Kidney (tissue), 14 donors: ENCODE measurements around the gene TRAF3. TPM values are rescaled to one million over a fixed set of nuclear protein-coding genes. Genes with fewer than 3 reads are reported as not detected.

Experiments
- DNase-seq, 5 donors: peaks; one replicate each; pipeline ENCODE4 v3.0.0-alpha.2; 2013 to 2020
- FAIRE-seq: peaks from 2 replicates; lab custom pipeline; 2012; peaks lifted over from hg19 to GRCh38; lab: Jason Lieb, UNC
- H3K27ac ChIP-seq, 2 donors: one replicate each; pipeline ENCODE4 v1.7.0; 2013; ENCODE audit warnings: low read depth in 2 of 2, low read length in 2 of 2, inconsistent platforms in 1 of 2
- H3K27me3 ChIP-seq: one replicate; pipeline ENCODE4 v1.7.1; 2013; ENCODE audit warnings: low read length, inconsistent platforms; ENCODE audit not compliant: control insufficient read depth, insufficient read depth
- H3K36me3 ChIP-seq, 3 donors: one replicate each; pipeline versions ENCODE4 v1.7.0 to v1.7.1; 2013; ENCODE audit warnings: low read length in 3 of 3, control low read depth in 1 of 3, inconsistent platforms in 1 of 3; ENCODE audit not compliant: insufficient read depth in 3 of 3, control insufficient read depth in 2 of 3
- H3K4me1 ChIP-seq, 3 donors: one replicate each; pipeline versions ENCODE4 v1.7.0 to v1.7.1; 2013; ENCODE audit warnings: low read length in 3 of 3, inconsistent platforms in 1 of 3, low read depth in 1 of 3; ENCODE audit not compliant: control insufficient read depth in 2 of 3, insufficient read depth in 2 of 3
- H3K4me3 ChIP-seq, 3 donors: one replicate each; pipeline versions ENCODE4 v1.7.0 to v1.8.1; 2013; ENCODE audit warnings: low read length in 3 of 3, control low read depth in 1 of 3, inconsistent platforms in 1 of 3
- H3K9ac ChIP-seq, 3 donors: one replicate each; pipeline versions ENCODE4 v1.7.0 to v1.7.1; 2013; ENCODE audit warnings: low read length in 3 of 3, control low read depth in 1 of 3, inconsistent platforms in 1 of 3
- H3K9me3 ChIP-seq, 3 donors: one replicate each; pipeline versions ENCODE4 v1.7.0 to v1.7.1; 2013; ENCODE audit warnings: low read length in 3 of 3, control low read depth in 1 of 3, inconsistent platforms in 1 of 3; ENCODE audit not compliant: control insufficient read depth in 2 of 3, insufficient read depth in 1 of 3
- intact Hi-C: fragments of 100-400 bp; cut with DNase I; formaldehyde crosslinking; loops from one replicate; pipeline ENCODE4 v1.11.1; 2022
- polyA plus RNA-seq: library from polyadenylated mRNA; stranded (reverse); fragments of 350-450 nt; fragmentation: Illumina TruSeq; extraction: RNeasy Lipid Tissue Mini Kit (QIAGEN cat#74804); gene quantifications from one replicate; pipeline ENCODE4 v1.2.3, GENCODE V29; 2014; ENCODE audit warnings: low read depth, low replicate concordance; ENCODE audit not compliant: insufficient read depth
- total RNA-seq: library from RNA; stranded (reverse); fragmentation: NEBNext Ultra II Directional; extraction: Animal tissue kit (Norgen Biotek cat#: 25700); gene quantifications from one replicate; pipeline ENCODE4 v1.2.1, GENCODE V29; 2021
- TF ChIP-seq, protein P1 (sequence below): IDR thresholded peaks from 3 replicates; pipeline ENCODE4 v1.5.1; 2012; ENCODE audit warnings: mild to moderate bottlenecking, moderate library complexity, borderline replicate concordance; ENCODE audit not compliant: insufficient read depth; ENCODE audit errors: extremely low read depth
- donor health status: control.
- donor health status: control.
- donor health status: control.
- donor health status: control.
- donor health status: control.
- donor health status: DM: yes; HTN: yes; CAD: no.
- donor health status: Normal renal cell carcinoma (clear cell type).

TRAF3 gene
- total and polyA plus RNA-seq, 2 donors from 2014 or later = 5.2 to 35.4 TPM

DNA sequence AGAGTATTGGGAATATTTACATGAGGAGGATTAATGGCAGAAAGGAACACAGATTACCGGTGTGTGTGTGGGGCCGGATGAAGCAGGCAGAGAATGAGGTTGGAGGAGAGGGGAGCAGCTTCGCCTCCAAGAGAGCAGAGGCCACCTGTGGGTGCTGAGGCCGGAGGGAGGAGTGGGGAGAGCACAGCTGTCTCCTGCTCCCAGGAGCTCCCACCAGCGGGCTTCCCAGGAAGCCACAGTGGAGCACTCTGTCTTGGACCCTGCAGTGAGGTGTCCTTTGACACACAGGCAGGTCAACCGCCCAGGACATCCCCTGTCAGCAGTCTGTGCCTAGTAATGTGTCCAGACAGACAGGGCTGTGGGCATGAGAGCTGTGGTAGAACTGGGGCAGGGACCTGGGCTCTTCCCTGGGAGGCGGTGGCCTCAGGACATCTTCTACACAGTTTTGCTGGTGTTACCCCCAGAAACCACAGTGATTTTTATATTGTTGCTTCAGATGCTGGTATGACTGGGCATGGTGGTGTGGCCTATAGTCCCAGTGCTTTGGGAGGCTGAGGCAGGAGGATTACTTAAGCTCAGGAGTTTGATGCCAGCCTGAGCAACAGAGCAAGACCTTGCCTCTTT is 126.8 kb downstream of the TRAF3 start:
- Histone ChIP-seq H3K36me3 (peaks cover 2 to 4% (median 2%) of the 10 kb centered on the region in 3 donors), H3K9me3 (no peaks in the 10 kb centered on the region), H3K27ac (no peak overlapping the region), H3K9ac (no peak overlapping the region), H3K27me3 (no peaks in the 10 kb centered on the region), H3K4me3 (no peak overlapping the region), H3K4me1 (no peaks in the 10 kb centered on the region)
- TF ChIP-seq, protein P1, sequence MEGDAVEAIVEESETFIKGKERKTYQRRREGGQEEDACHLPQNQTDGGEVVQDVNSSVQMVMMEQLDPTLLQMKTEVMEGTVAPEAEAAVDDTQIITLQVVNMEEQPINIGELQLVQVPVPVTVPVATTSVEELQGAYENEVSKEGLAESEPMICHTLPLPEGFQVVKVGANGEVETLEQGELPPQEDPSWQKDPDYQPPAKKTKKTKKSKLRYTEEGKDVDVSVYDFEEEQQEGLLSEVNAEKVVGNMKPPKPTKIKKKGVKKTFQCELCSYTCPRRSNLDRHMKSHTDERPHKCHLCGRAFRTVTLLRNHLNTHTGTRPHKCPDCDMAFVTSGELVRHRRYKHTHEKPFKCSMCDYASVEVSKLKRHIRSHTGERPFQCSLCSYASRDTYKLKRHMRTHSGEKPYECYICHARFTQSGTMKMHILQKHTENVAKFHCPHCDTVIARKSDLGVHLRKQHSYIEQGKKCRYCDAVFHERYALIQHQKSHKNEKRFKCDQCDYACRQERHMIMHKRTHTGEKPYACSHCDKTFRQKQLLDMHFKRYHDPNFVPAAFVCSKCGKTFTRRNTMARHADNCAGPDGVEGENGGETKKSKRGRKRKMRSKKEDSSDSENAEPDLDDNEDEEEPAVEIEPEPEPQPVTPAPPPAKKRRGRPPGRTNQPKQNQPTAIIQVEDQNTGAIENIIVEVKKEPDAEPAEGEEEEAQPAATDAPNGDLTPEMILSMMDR = no peak
- DNase-seq (no peak), FAIRE-seq (no peak)
- intact Hi-C loops = no loop called here

DNA sequence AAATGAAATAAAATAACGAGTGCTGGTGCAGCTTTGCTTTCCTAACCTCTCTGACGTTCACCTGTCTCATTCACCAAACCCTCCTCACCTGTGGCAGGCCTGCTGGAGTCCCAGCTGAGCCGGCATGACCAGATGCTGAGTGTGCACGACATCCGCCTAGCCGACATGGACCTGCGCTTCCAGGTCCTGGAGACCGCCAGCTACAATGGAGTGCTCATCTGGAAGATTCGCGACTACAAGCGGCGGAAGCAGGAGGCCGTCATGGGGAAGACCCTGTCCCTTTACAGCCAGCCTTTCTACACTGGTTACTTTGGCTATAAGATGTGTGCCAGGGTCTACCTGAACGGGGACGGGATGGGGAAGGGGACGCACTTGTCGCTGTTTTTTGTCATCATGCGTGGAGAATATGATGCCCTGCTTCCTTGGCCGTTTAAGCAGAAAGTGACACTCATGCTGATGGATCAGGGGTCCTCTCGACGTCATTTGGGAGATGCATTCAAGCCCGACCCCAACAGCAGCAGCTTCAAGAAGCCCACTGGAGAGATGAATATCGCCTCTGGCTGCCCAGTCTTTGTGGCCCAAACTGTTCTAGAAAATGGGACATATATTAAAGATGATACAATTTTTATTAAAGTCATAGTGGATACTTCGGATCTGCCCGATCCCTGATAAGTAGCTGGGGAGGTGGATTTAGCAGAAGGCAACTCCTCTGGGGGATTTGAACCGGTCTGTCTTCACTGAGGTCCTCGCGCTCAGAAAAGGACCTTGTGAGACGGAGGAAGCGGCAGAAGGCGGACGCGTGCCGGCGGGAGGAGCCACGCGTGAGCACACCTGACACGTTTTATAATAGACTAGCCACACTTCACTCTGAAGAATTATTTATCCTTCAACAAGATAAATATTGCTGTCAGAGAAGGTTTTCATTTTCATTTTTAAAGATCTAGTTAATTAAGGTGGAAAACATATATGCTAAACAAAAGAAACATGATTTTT is 128.2 kb downstream of the TRAF3 start:
- Histone ChIP-seq H3K4me3 (no peak overlapping the region), H3K36me3 (peaks cover 2 to 4% (median 2%) of the 10 kb centered on the region in 3 donors), H3K4me1 (no peaks in the 10 kb centered on the region), H3K9me3 (no peaks in the 10 kb centered on the region), H3K27ac (no peak overlapping the region), H3K9ac (no peak overlapping the region), H3K27me3 (no peaks in the 10 kb centered on the region)
- TF ChIP-seq, protein P1 = no peak
- DNase-seq = no peak
- no peak for FAIRE-seq
- intact Hi-C loops = no loop called here

DNA sequence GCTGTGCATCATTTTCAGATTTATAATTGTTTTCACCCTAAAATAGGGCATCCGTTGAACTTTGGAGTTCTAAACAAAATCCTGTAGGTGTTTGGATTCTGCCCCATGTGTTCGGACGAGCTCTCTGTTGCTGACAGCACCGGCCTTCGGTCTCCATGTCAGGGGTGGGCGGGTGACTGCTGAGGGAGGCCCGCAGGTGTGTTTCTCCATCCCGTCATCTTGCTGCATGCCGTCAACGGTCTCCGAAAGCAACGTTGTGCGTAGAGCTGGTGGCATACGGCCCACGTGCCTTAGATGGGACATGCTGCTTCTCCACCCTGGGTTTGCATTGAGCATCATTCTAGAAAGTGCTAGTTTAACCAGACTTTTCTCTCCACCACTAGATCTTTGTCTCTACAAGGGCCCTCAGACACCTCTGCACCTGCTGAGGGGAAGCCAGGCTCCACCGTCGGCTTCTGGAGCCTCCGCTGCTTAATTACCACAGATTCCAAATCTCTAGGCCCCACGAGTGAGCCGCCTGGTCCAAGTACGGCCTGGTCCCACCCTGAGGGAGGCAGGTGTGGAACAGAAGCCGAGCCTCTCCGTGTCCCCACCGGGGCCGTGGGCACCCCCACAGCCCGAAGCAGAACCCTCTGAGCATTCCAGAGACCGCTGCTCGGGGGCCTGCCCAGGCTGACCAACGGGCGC is 129.5 kb downstream of the TRAF3 start:
- no peak for FAIRE-seq
- Histone ChIP-seq H3K4me1 (no peaks in the 10 kb centered on the region), H3K9ac (no peak overlapping the region), H3K4me3 (no peak overlapping the region), H3K27ac (no peak overlapping the region), H3K9me3 (no peaks in the 10 kb centered on the region), H3K27me3 (no peaks in the 10 kb centered on the region), H3K36me3 (peaks cover 2 to 4% (median 2%) of the 10 kb centered on the region in 3 donors)
- peak in 1 of 5 donors; percentile 22 for DNase-seq
- TF ChIP-seq, protein P1 = no peak
- intact Hi-C loops = no loop called here
